Vagina (tissue), 2 donors: ENCODE results near the gene SON.

Source experiments
- POLR2A ChIP-seq, 2 donors: fragments of 450-650 bp; IDR thresholded peaks; one replicate each; pipeline ENCODE4 v1.6.1; 2017; ENCODE audit warnings: antibody characterized with exemption in 2 of 2, mild to moderate bottlenecking in 2 of 2, moderate library complexity in 2 of 2
- POLR2AphosphoS5 ChIP-seq, 2 donors: sonication (generic); formaldehyde crosslinking; IDR thresholded peaks; one replicate each; pipeline ENCODE4 v1.9.0; 2017; ENCODE audit warnings: antibody characterized with exemption in 2 of 2, mild to moderate bottlenecking in 2 of 2, low read depth in 1 of 2; ENCODE audit not compliant: insufficient read depth in 1 of 2
- TF ChIP-seq, protein P1 (sequence below), 3 experiments: fragments of 450-650 bp in 2 of 3; fragments of 200-600 bp in 1 of 3; sonication (generic) in 1 of 3; IDR thresholded peaks; one replicate each; pipeline ENCODE4 v1.5.1; 2017 to 2019; ENCODE audit warnings: antibody characterized with exemption in 3 of 3, mild to moderate bottlenecking in 2 of 3, moderate library complexity in 2 of 3

DNA sequence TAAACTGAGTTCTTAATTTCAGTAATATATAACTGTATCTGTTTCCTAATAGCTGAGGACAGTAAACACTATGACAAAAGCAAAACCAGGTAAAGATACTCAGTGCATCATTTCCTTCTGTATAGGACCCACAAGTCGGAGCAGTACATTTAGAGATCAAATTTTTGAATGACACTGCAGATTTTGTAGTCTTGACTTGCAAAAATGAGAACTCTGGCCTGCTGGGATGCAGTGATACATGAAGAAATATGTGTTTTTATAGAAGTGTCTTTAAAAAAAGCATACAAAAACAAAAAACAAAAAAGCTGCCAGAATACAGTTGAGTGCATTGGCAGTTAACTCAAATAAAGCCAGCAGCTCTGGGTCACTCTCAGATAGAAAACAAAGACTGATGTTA lies 19.9 kb upstream of the SON start:
- TF ChIP-seq, protein P1, sequence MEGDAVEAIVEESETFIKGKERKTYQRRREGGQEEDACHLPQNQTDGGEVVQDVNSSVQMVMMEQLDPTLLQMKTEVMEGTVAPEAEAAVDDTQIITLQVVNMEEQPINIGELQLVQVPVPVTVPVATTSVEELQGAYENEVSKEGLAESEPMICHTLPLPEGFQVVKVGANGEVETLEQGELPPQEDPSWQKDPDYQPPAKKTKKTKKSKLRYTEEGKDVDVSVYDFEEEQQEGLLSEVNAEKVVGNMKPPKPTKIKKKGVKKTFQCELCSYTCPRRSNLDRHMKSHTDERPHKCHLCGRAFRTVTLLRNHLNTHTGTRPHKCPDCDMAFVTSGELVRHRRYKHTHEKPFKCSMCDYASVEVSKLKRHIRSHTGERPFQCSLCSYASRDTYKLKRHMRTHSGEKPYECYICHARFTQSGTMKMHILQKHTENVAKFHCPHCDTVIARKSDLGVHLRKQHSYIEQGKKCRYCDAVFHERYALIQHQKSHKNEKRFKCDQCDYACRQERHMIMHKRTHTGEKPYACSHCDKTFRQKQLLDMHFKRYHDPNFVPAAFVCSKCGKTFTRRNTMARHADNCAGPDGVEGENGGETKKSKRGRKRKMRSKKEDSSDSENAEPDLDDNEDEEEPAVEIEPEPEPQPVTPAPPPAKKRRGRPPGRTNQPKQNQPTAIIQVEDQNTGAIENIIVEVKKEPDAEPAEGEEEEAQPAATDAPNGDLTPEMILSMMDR (IDR thresholded peaks at IDR 0.05): no peak
- TF ChIP-seq POLR2A (IDR thresholded peaks at IDR 0.05) (no peak), POLR2AphosphoS5 (IDR thresholded peaks at IDR 0.05; ENCODE audit: insufficient read depth in 1 of 2, low read depth in 1 of 2) (no peak)
